HG02571 (cell line): ENCODE data around the gene BMF.
"Not testable (repeated sequence)": the region's sequence is repeated elsewhere in the genome, so short reads cannot be mapped to it uniquely, and the experiment has no call there.

ENCODE experiments used
- ATAC-seq: cut with Tn5 transposase; IDR thresholded peaks from one replicate; pipeline ENCODE4 v1.9.1; 2021; ENCODE audit warnings: mild to moderate bottlenecking, moderate library complexity; ENCODE audit not compliant: unreplicated experiment

Gene BMF, protein sequence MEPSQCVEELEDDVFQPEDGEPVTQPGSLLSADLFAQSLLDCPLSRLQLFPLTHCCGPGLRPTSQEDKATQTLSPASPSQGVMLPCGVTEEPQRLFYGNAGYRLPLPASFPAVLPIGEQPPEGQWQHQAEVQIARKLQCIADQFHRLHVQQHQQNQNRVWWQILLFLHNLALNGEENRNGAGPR

DNA sequence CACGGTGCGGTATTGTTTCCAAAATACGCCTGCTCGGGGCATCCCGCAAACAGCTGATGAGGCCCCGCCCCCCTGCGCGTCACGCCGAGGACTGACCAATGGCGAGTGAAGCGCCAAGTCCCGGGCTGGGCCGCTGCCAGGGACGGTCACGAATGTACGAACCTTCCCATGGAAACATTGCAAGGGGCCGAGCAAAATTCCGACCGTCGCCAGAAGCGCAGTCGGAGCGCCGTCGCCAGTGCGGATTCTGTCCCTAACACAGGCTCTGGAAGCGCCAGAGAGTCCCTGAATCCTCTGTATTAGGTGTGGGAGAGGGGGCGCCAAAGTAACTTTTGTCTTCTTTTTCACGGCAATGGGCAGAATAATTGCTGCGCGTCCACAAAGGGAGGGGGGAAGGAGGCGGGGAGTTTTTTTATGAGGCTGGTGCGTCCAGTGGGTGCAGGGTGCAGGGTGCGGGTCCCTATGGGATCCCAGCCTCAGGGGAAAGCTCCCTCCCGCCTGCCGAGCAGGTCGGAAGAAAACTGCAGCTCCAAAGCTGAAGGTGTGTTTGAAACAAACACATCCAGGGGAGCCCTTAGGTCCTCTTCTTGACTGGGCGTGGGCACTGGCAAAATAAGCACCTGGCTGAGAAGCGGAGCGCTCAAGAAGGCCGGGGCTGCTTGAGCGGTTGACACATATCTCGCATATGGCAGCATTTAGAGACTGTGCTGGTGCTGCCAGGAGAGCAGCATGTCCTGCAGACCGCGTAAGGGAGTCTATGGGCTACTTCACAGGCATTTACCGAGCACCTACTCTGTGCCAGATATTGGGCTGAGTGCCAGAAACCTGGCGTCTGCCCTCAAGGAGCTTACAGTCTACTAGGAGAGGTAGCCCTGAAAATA is at the start of gene BMF:
TSS of gene BMF (minus strand) at position 25 of the 881 bp plus-strand sequence. CDS start 2,793 bp downstream, outside the sequence.
- ATAC-seq = peak; percentile 51

DNA sequence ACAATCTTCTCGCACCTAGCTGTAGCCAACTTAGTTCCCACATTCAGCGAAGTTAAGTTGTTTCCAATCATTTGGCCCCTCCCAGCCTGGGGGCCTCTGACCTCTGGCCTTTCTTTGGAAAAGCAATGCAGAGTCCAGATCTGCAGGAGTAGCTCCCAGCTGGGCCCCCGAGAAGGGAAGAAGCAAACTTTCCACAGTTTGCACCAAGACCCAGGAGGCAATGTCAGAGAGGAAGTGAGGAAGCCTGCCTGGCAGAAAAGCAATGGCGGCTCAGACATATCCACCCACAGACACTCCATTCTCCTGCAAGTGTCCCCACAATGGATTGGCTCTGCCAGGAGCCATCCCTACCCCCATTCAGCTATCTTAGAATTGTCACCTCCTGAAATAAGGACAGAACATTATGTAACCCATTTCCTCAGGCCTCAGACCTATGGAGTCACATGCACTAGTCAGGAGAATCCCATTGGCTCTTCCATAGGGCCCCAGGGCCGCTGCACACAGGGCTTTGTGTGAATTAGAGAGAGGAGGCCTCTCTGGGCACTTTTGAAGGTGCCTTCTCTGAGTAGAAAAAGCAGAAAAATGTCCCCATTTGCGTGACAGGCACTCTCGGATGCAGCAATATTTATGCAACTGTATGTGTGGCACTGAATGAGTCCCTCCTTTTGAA is 49.2 kb upstream of the BMF start:
- no peak for ATAC-seq

DNA sequence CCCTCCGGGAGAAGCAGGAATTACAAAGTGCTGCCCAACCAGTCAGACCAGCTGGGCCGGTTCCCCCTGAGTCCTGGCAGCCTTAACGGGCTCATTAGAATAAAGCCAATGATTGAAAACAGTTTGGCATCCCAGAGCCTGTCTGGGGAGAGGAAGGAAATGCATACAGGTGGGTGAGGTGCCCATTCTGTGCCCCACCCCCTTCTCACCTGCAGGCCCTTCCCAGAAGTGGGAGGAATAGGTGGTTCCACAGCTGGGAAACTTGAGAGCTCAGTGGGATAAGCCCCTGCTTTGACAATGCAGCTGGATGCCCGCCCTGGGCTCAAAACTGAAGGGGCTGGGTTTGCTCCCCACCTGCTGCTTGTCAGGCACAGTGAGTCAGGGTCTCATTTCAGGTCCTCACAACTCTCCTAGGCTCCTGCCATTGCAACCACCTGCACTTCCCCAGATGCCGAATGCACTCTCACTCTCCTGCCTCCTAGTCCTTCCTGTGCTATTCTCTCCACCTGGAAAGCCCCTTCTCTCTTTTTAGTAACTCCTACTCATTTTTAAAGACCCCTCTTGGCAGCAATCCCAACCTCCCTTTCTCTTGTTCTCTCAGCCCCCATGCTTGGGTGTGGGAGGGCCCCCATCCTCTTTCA is 46.7 kb upstream of the BMF start:
- ATAC-seq = no peak

DNA sequence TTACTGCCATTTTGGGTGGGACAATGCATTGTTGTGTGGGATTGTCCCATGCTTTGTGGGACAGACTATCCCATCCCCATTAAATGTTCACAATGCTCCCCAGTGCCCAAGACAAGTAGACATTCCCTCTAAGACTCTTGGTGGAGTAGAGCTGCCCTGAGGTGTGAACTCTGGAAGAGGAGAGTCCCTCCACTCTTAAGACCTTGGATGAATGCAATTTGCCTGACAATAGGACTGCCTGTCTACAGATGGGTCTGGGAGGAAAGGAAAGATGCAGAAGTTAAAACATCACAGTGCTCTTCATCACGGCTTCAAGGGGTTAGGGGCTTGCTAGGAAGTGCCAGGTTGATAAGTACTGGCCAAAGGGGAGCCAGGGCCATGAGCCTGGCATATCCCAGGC is 46.1 kb upstream of the BMF start:
- ATAC-seq = not testable (repeated sequence)

DNA sequence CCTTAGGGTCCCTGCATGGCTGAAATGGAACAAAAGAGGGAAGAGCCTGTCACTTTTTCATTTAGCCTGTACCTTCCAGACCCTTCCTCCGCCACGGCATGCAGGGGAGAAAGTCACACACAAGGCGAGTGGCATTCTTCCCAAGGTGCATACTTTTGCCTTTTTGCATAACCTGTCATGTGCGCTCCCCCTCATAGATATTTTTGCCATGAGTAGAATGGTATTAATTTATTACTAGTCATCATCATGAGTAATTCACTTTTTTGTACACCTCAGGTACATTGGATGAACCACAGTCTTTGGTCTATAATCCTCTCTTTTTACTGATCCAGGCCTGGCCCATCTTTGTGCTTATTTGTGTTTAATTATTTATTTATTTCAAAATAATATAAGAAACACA is 43.3 kb upstream of the BMF start:
- ATAC-seq = no peak

- ATAC-seq = no peak
Measured at GRCh38 chr15:40151499-40151898, 42.8 kb upstream of the BMF start.

GRCh38 chr15:40150163-40150925 is 41.7 kb upstream of the BMF start:
- ATAC-seq = no peak

- no peak for ATAC-seq
Measured at GRCh38 chr15:40149339-40149738, 40.7 kb upstream of the BMF start.

- ATAC-seq = no peak
Measured at GRCh38 chr15:40146037-40146436, 37.4 kb upstream of the BMF start.

- ATAC-seq = no peak
Measured at GRCh38 chr15:40142428-40142827, 33.7 kb upstream of the BMF start.

- ATAC-seq = not testable (repeated sequence)
Measured at GRCh38 chr15:40138201-40138570, 29.5 kb upstream of the BMF start.

DNA sequence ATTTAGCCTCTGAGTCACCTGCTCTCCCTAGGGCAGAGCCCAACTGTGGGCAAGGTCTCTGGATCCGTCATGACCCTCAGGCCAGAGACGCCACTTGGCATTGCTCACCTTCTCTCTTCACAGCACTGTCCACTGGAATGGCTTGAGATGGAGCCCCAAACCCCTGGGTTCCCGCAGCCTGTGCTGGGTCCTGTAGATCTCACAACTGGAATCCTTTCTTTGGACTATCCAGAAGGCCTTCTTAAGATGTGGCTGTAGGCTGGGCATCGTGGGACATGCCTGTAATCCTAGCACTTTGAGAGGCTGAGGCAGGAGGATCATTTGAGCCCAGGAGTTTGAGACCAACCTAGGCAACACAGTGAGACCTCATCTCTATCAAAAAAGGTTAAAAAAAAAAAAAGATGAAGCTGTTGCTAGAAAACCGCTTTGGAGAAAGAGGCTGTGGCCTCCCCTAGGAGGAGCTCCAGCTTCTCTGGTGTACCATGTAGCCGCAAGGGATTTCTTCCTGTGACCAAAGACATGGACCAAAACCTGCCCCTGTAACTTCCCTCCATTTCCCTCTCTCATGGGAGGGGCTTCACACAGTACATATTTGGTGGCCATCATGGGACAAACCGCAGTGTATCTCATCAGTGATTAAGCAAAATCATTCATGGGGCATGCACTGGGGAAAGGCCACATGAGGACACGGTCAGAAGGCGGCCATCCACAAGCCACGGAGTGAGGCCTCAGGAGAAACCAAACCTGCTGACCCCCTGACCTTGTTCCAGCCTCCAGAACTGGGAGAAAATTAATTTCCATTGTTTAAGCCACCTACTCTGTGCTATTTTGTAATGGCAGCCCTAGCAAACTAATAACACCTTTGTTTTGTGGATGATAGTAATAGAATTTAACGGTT is 28.9 kb upstream of the BMF start:
- no peak for ATAC-seq

DNA sequence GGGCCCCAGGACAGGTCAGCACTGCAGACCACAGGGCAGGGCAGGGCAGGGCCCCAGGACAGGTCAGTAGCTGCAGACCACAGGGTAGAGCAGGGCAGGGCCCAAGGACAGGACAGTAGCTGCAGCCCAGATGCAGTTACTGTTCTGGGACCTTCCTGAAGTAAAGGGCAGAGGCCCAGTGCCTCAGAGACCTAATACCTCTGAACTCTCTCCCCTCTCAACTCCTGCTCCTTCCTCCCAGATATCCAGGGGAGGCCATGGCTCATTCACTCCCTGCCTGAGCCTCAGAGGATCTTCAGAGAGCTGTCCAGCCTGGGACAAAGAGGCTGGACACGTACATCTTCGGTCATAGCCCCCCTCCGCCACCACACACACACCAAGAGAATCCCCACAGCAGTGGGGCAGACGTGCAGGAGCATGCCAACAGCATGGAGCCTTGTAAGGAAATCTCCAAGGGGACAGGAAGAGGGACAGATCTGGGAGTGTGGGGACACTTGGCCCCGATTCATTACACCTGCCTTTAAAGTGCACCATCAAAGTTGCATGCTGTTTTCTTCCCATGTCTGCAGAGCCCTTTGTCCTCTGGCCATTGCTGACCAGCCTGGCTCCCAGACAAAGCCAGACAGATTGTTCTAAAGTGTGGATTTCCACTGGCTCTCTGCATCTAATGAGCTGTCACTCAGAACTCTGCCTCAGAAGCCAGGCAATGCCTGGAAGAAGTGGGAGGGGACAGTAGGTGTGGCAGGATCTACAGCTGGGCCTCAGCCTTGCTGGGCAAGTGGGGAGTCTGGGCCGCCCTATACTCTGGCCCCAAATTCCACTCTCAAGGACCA is 28.0 kb upstream of the BMF start:
- ATAC-seq = no peak

- not testable (repeated sequence) for ATAC-seq
Measured at GRCh38 chr15:40135846-40136450, 27.3 kb upstream of the BMF start.

GRCh38 chr15:40134885-40135284 is 26.2 kb upstream of the BMF start:
- no peak for ATAC-seq

- no peak for ATAC-seq
Measured at GRCh38 chr15:40133544-40133943, 24.9 kb upstream of the BMF start.

- ATAC-seq = no peak
Measured at GRCh38 chr15:40130799-40131502, 22.3 kb upstream of the BMF start.

- ATAC-seq = no peak
Measured at GRCh38 chr15:40130118-40130517, 21.4 kb upstream of the BMF start.
